HG03060 (cell line): ENCODE results near the gene TEKTIP1.
"Not testable (repeated sequence)": the region's sequence is repeated elsewhere in the genome, so short reads cannot be mapped to it uniquely, and the experiment has no call there.

Experiments
- ATAC-seq: cut with Tn5 transposase; IDR thresholded peaks from one replicate; pipeline ENCODE4 v1.9.1; 2021; ENCODE audit warnings: low read depth, moderate number of reproducible peaks; ENCODE audit not compliant: unreplicated experiment

Gene TEKTIP1

DNA sequence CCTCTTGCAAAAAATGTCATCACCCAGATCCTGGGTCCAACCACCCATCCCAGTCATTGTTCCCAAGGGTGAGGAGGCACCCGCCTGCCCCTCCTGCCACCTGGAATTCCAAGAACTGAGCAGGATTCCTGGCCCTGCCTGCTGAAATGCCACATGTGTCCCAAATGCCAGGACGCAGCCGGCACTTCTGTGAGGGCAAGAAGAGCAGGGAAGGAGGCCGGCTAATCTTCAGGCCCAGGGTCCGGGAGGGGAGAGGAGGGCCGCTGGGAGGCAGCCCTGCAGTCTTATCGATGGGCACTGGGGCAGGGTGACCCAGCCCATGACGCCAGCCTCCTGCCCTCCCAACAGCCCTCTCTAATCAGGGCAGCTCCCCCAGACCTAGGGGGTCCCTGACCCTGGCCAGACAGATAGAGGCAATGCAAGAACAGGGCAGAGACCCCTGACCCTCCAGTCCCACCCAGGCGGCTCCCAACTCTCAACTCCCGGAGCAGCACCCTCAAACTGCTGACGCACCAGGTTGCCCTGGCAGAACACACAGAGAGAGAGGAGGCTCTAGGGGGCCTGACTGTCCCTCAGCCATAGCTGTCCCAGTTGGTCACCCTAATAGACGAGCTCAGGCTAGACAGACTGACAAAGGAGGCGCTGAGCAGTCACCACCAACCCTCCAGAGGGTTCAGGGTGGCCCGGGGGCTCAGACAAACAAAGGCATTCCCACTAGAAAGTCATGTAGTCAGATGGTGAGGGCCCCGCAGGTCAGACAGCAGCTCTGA is 16.9 kb downstream of the TEKTIP1 start:
- no peak for ATAC-seq

DNA sequence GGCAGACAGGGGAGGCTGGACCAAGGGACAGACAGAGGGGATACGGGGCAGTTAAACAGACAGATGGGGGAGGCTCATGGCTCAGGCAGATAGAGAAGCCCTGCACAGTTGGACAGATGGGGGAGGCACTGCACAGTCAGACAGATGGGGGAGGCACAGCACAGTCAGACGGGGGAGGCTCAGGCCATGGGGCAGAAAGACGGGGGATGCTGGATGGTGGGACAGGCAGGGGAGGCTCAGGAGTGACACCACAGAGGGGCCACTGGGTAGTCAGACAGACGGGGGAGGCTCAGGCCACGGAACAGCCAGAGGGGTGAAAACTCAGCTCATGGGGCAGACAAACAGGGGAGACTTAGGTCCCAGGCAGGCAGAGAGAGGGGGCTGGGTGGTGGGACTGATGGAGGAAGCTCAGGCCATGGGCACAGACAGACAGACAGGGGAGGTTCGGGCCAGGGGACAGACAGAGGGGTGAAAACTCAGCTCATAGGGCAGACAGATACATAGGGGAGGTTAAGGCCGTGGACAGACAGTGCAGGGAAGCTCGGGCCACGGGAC is 17.5 kb downstream of the TEKTIP1 start:
- ATAC-seq, result no peak

DNA sequence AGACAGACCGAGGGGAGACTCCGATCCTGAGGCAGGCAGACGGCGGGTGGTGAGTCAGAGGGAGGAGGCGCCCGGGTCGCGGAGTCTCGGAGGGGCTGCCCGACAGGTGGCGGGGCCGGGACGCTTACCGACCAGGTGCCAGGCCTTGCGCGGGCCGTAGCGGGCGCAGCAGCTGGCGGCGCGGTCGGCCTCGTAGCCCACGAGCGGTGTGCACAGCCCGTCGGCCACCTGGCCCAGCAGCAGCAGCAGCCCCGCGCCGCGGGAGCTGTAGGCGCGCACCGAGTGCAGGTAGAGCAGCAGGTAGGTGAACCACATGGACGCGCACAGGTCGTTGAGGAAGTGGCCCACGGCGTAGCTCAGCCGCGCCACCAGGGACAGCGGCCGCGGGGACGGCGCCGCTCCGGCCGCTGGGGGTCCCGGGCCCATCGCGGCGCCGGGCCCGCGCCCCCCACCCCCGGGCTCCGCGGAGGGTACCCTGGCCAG is 18.0 kb downstream of the TEKTIP1 start:
- ATAC-seq, result peak; percentile 15

DNA sequence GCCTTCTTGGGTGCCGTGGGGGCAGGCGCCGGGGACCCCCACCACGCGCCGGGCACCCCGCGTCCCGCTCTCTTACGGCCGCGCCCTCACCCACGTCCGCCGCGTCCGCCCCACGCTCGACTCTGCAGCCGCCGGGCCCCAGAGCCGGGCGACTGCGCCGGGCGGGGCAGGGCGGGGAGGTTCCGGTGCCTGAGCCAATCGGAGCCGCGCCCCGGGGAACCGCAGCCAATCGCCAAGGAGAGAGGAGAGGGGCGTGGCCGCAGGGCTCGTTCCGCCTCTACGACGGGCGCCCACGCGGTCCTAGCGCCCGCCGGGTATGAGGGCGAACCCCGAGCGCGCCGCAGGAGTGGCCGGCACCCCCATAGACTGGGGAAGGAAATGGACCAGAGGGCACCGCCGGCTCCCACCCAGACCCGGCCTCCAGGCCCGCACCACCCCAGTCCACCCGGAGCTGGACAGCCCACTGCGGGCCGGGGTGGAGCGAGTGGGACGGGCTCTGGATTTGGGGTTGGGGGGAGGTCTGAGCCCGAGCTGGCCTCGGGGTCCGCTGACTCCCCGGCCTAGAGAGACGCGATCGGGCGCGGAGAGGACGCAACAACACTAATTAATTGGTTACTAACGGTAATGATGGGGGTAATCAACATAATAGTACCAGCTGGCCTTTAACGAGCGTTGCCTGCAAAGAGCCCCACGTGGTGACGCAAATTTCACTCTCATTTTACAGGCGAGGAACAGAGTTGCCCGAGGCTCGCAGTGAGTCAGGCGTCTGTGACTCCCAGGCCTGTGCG is 18.7 kb downstream of the TEKTIP1 start, which contains the start of gene MFSD12:
TSS of gene MFSD12 (minus strand) at position 126 of the 788 bp plus-strand sequence. CDS start 183 bp downstream, outside the sequence.
- peak; percentile 58 for ATAC-seq

DNA sequence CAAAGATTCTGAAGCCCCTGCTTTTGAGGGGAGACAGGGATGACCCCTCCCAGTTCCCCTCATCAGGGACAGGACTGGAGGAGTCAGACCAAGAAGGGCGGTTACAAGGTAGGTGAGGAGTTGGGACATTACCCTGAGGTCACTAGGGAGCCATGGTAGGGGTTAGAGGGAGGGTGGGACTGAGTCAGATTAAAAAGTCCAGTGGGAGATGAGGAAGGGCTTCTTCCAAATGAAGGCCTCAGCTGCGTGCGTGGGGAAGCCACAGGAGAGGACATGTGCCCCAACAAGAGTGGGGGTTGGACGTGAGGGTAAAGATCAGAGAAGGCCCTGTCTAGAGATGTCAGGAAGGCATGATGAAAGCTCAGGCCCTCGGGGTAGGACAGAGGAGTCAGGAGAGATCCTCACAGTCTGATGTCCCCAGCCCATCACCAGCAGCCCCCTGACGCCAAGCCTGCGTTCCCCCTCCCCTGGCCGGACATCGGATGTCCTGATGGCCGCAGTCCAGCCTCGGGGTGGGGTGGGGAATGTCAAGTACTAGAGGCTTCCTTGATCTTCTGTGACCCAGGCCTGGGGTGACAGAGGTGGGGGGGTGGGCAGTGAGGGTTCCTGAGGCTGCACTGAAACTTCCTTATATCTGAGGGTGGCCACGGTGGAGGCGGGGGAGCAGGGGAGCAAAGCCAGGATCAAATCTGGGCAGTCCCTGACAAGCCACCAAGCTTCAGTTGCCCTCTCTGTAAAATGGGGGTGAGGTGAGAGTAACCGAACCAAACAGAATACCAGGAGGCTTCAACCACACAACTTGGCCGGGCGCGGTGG is 24.9 kb downstream of the TEKTIP1 start:
- no peak for ATAC-seq

DNA sequence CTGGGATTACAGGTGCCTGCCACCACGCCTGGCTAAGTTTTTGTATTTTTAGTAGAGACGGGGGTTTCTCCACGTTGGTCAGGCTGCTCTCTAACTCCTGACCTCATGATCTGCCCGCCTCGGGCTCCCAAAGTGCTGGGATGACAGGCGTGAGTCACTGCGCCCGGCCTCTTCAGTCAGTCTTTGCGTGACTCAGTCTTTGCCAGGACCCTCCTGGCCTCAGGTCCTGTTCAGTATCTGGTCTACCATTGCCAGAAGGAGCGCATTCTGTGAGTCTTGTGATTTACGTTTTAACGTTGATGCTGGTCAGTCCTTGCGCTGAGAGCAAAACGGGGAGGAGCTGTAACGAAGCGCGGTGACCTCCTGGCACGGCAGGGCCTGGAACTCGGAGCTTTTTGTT is 26.2 kb downstream of the TEKTIP1 start:
- ATAC-seq, result no peak

DNA sequence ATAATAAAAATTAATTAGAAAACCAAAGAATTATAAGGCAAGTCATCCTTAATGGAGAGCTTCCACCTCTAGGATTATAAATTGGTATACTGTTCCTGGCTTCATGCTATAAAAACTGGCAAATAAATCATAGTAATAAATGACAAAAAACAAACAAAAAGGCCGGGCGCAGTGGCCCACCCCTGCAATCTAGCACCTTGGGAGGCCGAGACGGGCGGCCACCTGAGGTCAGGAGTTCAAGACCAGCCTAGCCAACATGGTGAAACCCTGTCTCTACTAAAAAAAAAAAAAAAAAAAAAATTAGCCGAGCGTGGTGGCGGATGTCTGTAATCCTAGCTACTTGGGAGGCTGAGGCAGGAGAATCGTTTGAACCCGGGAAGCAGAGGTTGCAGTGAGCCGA is 31.1 kb downstream of the TEKTIP1 start:
- ATAC-seq, result not testable (repeated sequence)

DNA sequence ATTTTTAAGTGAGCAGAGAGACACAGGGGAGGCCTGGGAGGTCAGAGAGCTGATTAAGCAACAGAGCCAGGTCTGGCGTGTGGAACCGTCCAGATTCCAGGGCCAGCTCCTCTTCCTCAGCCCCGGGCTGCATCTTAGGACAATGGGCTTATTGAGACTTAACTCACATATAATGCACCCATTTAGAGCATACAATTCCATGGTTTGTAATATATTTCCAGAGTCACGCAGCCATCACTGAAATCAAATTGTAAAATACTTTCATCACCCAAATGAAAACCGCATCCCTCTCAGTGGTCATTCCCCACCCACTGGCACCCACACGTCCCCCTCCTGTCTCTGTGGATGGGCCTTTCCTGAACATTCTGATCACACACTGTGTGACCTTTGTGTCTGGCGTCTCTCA is 31.6 kb downstream of the TEKTIP1 start:
- no peak for ATAC-seq

DNA sequence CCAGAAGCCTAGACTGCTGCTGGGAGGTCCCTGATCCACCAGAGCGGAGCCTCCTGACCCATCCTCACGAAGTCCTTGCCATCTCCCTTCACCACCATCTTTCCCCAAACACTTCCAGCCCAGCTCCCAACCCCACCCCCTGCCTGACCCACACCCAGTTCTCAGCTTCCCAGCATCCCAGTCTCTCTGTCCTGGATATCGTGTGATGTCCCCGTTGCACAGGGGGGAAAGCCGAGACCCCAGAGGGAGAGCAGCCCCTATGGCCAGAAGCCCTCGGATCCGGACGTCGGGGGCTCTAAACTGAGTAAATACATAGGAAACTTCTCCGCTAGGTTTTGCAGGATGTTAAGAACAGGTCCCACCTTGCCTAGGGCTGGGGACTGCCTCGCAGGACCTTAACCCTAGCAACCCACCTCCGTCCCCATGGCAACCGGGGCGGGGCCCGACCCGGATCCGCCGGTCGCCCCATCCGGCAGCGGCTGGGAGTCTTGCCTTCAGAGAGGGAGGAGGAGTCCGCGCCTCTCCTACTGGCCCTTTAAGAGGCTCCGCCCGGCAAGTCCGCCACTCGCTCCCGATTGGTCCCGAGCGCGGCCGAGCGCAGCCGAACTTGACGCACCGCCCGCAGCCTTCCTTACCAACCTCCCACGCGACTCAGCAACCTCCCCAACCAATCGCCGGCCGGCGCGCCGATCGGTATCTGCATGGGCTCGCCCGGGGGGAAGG is 33.3 kb downstream of the TEKTIP1 start:
- ATAC-seq, result peak; percentile 78

DNA sequence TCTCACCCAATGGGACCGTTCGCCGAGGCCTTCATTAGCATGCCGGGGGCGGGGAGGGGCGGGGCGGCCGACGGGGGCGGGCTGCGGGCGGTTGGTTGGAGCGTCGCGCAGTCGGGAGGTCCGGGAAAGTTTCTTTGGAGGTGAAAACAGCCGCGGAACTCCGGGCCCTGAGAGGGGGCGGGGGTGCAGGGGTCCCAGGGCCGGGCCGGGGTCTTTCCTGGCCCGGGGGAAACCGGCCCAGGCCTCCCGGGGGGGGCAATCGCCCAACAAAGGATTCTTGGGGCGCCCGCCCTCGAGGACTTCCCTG is 33.8 kb downstream of the TEKTIP1 start, which contains the start of gene HMG20B:
TSS of gene HMG20B (plus strand) at position 90 of the 307 bp plus-strand sequence. CDS start 366 bp downstream, outside the sequence.
- ATAC-seq, result no peak

DNA sequence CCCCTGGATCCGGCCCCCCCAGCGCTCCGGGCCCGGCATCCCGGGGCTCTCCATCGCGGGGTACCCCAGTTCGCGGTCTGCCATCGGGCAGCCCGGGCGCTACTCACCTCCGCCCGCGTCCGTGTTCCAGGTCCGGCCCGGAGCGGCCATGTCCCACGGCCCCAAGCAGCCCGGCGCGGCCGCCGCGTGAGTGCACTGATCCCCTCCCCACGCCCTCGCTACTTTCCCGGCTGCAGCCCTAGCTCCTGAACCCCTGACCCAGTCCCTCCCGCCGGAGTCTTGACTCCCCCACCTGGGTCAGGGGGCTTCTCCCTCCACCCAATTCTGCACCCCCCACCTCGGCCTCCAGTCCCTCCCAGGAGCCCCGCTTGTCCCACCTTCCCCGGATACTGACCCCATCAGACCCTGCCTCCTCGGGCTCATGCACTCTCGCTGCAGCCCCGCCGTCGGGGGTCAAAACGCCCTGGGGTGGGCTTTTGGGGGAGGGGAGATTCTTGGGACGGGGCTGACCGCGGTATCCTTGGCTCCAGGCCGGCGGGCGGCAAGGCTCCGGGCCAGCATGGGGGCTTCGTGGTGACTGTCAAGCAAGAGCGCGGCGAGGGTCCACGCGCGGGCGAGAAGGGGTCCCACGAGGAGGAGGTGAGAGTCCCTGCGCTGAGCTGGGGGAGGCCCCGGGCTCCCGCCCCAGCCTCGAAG is 34.3 kb downstream of the TEKTIP1 start:
- no peak for ATAC-seq

DNA sequence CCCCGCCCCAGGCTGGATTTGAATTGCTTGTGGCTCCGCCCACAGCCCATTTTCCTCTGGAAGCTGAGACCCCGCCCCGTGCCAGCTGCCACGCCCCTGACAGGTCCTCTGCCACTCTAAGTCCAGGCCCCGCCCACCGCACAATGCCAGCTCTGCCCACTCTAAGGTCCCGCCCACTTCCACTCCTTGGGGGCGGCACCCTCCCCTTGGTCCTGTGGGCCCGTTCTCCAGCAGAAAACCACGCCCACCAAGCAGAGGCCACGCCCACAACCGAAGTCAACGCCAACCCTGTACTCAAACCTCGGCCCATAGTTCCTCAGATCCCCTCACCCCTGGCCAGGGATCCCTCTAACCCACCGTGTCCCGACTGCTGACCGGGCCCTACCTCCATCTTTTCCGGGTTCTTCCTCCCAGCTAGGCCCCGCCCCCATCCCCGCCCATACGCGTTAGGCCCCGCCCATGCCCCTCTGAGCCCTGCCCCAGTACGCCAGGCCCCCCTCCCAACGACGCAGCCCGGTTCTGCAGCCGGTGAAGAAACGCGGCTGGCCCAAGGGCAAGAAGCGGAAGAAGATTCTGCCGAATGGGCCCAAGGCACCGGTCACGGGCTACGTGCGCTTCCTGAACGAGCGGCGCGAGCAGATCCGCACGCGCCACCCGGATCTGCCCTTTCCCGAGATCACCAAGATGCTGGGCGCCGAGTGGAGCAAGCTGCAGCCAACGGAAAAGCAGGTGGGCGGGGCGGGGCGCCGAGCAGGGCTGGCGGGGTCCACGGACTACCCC is 35.1 kb downstream of the TEKTIP1 start:
- ATAC-seq, result no peak

DNA sequence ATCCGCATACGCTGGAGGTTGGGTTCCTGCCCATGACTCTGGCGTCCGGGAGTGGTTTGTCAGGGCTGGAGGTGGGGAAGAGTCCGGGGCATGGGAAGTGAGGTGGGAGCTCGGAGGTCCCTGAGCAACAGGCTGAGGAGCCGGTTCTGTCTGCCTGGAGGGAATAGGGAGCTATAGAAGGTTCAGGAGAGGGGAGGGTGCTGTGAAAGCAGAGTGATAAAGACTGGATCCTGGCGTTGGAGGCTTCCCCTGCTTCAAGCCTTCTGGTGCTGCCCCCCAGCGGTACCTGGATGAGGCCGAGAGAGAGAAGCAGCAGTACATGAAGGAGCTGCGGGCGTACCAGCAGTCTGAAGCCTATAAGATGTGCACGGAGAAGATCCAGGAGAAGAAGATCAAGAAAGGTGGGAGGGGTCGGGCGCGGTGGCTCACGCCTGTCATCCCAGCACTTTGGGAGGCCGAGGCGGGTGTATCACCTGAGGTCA is 36.3 kb downstream of the TEKTIP1 start:
- ATAC-seq, result no peak

DNA sequence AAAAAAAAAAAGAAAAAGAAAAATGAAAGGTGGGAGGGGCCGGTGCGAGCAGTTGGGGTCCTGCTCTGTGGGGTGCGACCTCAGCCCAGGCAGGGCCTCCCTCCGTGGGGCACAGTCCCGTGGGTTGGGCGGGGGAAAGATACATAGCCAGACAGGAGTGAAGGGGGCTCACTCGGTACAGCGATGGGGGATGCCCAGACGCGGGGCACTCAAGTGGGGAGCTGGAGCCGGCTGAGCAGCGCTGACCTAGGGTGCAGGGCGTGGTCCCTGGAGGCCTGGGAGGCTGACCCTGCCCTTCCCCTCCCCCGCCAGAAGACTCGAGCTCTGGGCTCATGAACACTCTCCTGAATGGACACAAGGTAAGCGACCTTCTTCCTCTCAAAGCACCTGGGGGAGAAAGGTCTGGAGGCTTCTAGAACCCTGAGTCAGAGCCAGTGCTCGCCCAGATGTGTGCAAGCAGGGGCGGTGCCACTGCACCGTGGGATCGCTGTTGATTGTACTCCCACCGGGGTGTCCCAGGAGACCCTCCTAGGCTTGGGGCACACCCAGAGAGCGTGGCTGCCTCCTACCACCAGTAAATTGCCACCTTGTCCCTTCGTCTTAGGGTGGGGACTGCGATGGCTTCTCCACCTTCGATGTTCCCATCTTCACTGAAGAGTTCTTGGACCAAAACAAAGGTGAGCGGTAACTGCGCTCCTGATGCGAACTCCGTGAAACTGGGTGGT is 37.1 kb downstream of the TEKTIP1 start:
- ATAC-seq, result no peak

DNA sequence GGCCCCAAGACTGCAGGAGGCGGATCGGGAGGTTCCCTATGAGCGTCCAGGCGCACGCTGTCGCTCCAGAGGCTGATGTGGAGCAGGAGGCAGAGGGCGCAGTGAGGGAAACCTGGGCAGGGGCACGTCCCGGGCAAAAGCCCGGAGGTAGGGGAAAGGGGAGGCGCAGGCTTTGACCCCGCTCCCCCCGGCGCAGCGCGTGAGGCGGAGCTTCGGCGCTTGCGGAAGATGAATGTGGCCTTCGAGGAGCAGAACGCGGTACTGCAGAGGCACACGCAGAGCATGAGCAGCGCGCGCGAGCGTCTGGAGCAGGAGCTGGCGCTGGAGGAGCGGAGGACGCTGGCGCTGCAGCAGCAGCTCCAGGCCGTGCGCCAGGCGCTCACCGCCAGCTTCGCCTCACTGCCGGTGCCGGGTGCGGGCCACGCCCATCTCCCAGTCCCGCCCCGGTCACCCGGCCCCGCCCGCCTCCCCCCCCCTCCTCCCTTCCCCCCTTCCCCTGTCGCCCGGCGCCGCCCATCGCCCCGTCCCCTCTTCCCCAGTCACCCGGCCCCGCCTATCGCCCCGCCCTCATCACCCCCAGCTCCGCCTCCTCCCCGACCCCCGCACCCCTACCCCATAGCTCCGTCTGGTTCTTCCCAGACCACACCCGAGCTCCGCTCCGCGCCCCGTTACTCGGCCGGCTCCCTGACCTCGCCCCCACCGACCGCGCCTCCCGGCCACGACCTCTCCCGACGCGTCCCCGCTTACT is 37.9 kb downstream of the TEKTIP1 start:
- no peak for ATAC-seq

DNA sequence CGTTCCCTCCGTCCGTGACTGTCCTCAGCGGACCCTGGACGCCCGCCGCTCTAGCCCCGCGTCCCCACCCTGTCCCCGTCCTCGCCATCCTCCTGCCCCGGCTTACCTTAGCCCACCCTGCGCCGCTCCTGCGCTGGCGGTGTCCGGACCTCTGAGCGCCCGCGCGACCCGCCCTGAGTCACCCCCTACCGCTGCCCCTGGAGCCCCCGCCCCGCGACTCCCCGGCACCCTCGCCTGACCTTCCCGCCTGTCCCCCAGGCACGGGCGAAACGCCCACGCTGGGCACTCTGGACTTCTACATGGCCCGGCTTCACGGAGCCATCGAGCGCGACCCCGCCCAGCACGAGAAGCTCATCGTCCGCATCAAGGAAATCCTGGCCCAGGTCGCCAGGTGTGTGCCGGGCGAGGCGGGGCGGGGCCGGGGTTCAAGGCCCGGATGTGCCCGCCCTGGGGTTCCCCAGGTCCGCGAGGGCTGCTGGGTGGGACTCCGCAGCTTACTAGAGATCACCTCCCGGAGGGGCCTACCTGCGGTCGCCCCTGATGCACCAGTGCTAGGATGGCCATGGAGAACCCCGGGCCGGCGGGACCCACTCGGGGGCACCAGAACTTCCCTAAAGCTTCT is 38.9 kb downstream of the TEKTIP1 start:
- no peak for ATAC-seq

DNA sequence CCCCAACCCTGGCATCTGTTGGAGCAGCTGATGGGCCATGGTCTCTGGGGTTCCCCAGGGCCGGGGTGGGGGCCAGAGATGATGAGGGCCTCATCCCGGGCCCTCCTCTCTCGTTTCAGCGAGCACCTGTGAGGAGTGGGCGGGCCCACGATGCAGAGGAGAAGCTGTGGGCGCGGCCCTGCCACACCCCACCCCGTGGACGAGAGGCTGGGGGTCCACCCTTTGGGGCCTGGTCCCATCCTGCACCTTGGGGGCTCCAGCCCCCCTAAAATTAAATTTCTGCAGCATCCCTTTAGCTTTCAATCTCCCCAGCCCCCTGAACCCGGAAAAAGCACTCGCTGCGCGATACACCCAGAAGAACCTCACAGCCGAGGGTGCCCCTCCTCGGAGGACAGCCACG is 39.4 kb downstream of the TEKTIP1 start:
- ATAC-seq, result no peak
